ENCODE data around the gene INPP5A.

The INPP5A gene

DNA sequence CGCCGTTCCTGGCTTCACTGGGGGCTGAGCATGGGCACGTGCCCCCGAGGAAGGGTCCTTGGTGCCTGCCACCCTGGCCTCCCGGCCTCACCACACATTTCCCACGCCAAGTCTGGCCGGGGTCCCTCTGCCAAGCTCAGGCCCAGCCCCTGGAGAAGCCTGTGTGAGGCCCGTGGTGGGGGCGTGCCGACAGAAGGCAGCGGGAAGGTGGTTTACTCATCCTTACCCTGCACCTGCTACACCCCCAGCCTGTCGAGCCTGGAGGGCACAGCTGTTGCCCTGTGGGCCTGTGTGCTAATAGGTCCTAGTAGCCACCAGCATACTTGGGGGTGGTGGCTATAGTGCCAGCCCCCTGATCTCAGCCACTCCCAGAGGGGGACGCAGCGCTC, 201.6 kb downstream of the INPP5A start:
- TF ChIP-seq, protein P1, sequence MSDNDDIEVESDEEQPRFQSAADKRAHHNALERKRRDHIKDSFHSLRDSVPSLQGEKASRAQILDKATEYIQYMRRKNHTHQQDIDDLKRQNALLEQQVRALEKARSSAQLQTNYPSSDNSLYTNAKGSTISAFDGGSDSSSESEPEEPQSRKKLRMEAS (IDR thresholded peaks at IDR 0.05) = no peak
- TF ChIP-seq, protein P2, sequence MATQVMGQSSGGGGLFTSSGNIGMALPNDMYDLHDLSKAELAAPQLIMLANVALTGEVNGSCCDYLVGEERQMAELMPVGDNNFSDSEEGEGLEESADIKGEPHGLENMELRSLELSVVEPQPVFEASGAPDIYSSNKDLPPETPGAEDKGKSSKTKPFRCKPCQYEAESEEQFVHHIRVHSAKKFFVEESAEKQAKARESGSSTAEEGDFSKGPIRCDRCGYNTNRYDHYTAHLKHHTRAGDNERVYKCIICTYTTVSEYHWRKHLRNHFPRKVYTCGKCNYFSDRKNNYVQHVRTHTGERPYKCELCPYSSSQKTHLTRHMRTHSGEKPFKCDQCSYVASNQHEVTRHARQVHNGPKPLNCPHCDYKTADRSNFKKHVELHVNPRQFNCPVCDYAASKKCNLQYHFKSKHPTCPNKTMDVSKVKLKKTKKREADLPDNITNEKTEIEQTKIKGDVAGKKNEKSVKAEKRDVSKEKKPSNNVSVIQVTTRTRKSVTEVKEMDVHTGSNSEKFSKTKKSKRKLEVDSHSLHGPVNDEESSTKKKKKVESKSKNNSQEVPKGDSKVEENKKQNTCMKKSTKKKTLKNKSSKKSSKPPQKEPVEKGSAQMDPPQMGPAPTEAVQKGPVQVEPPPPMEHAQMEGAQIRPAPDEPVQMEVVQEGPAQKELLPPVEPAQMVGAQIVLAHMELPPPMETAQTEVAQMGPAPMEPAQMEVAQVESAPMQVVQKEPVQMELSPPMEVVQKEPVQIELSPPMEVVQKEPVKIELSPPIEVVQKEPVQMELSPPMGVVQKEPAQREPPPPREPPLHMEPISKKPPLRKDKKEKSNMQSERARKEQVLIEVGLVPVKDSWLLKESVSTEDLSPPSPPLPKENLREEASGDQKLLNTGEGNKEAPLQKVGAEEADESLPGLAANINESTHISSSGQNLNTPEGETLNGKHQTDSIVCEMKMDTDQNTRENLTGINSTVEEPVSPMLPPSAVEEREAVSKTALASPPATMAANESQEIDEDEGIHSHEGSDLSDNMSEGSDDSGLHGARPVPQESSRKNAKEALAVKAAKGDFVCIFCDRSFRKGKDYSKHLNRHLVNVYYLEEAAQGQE (IDR thresholded peaks at IDR 0.05; ENCODE audit: low read depth) = no peak
- TF ChIP-seq TAF1 (IDR thresholded peaks at IDR 0.05; ENCODE audit: low read depth) (no peak), TCF12 (IDR thresholded peaks at IDR 0.05; ENCODE audit: low read depth) (no peak), YY1 (IDR thresholded peaks at IDR 0.05; ENCODE audit: low read depth) (no peak), ZBTB7A (IDR thresholded peaks at IDR 0.05; ENCODE audit: low read depth) (no peak)

DNA sequence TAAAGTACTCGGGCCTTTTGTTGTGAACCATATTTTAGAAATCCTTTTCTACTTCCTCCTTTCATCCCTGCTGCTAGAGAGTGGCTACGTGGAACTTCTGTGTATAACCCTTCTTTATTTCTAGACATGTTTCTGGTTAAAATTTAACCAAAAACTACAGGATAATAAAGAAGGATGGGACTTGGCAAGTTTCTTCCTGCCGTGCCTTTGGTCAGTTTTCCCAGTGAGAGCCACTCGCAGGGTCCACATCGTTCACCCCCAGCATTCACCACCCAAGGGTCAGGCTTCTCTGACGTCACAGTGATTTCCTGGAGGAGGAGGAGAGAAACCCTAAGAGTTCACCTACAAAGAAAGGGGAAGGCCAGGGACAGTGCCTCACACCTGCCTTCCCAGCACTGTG, 203.0 kb downstream of the INPP5A start:
- TF ChIP-seq EP300 (IDR thresholded peaks at IDR 0.05; ENCODE audit: borderline replicate concordance) (no peak), RAD21 (IDR thresholded peaks at IDR 0.05; ENCODE audit: low read depth) (no peak), FOXM1 (IDR thresholded peaks at IDR 0.05; ENCODE audit: borderline replicate concordance, low read depth) (no peak), TEAD4 (IDR thresholded peaks at IDR 0.05) (no peak), NFIC (IDR thresholded peaks at IDR 0.05) (no peak), CEBPB (IDR thresholded peaks at IDR 0.05) (no peak), ZBTB7A (IDR thresholded peaks at IDR 0.05; ENCODE audit: low read depth) (no peak), EGR1 (IDR thresholded peaks at IDR 0.05) (no peak), CREB1 (IDR thresholded peaks at IDR 0.05; ENCODE audit: low read depth) (no peak), TAF1 (IDR thresholded peaks at IDR 0.05; ENCODE audit: low read depth) (no peak), TCF12 (IDR thresholded peaks at IDR 0.05; ENCODE audit: low read depth) (no peak), YY1 (IDR thresholded peaks at IDR 0.05; ENCODE audit: low read depth) (no peak)
- TF ChIP-seq, protein P1 (IDR thresholded peaks at IDR 0.05) = no peak
- TF ChIP-seq, protein P3, sequence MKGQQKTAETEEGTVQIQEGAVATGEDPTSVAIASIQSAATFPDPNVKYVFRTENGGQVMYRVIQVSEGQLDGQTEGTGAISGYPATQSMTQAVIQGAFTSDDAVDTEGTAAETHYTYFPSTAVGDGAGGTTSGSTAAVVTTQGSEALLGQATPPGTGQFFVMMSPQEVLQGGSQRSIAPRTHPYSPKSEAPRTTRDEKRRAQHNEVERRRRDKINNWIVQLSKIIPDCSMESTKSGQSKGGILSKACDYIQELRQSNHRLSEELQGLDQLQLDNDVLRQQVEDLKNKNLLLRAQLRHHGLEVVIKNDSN (IDR thresholded peaks at IDR 0.05) = no peak
- TF ChIP-seq, protein P2 (IDR thresholded peaks at IDR 0.05; ENCODE audit: low read depth) = no peak

DNA sequence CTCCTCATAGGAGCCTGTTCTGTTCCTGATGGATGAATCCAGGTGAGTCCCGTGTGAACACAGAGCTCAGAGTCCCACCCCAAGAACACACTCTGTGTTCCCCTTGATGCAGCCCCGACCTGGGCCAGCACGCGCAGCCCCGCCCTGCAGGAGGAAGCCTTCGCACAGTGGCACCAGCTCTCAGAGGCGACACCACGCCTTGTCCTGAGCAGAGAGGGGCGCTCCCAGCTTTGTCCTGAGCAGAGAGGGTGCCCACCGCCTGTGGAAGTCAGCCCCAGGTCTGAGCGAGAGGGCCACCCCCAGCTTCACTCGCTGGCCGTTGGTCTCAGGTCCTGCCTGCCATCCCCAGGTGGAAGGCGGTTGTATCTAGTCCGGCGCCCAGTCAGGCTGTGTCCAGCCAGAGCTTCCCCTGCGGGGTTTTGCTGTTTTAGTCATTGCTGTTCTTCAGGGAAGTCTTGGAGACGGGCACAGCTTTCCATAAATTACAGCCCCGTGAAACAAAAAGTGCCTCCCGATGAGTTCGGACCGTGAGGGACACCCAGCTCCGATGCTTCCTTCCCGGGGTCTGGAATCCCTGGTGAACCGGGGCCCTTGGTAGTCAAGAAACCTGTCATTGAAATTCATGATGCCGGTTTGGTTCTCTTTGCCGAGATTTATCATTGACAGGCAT, 204.7 kb downstream of the INPP5A start:
- no peak for TF ChIP-seq FOXM1 (IDR thresholded peaks at IDR 0.05; ENCODE audit: borderline replicate concordance, low read depth)
- TF ChIP-seq TAF1 (IDR thresholded peaks at IDR 0.05; ENCODE audit: low read depth) = no peak
- TF ChIP-seq, protein P1 (IDR thresholded peaks at IDR 0.05) = no peak
- TF ChIP-seq YY1 (IDR thresholded peaks at IDR 0.05; ENCODE audit: low read depth) = no peak
- TF ChIP-seq ZBTB7A (IDR thresholded peaks at IDR 0.05; ENCODE audit: low read depth) = no peak
- no peak for TF ChIP-seq CREB1 (IDR thresholded peaks at IDR 0.05; ENCODE audit: low read depth)

DNA sequence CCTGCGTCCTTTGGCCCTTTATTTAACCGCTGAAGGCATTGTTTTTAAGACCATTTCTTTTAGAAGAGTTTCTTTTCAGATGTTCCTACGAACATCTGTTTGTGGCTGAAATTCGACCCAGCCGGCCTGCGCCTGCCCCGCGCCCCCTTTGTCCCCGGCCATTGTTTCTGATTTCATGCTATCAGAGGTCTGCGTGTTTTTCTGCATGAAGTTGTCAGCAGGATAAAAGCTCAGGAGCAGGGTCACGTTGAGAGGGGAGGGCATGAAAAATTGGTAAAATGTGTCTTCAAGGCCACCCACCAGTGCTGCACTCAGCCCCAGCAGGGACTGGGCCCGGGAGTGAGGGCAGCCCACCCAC, 205.2 kb downstream of the INPP5A start:
- TF ChIP-seq EGR1 (IDR thresholded peaks at IDR 0.05) = no peak
- TF ChIP-seq, protein P3 (IDR thresholded peaks at IDR 0.05) = no peak

DNA sequence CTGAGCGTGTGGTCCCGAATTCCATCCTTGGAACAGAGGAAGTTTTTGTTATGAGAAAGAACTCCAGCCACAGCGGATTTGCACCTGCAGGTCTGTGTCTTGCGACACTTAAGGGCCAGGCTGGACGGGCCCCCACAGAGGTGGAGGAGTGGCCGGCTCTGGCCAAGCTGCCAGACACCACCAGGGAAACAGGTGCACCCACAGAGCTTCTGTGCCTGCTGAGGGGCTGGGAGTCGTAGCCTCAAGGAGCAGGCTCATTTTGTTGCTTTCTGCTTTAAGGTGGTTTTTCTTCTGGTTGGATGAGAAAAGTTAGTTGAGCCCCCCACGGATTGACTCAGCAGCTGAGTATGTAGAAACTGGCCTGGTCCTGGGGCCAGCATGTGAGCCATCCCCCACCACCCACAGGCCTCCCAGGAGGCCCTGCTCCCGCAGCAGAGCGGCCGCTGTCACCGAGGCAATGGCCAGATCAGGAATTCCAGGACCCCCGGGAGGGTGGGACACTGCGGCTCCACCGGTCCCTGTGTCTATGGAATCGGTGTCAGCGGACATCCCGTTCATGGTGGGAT, 206.4 kb downstream of the INPP5A start:
- TF ChIP-seq, protein P1 (IDR thresholded peaks at IDR 0.05) = no peak
- TF ChIP-seq CEBPB (IDR thresholded peaks at IDR 0.05) (no peak), TEAD4 (IDR thresholded peaks at IDR 0.05) (no peak), EP300 (IDR thresholded peaks at IDR 0.05; ENCODE audit: borderline replicate concordance) (no peak), TAF1 (IDR thresholded peaks at IDR 0.05; ENCODE audit: low read depth) (no peak), YY1 (IDR thresholded peaks at IDR 0.05; ENCODE audit: low read depth) (no peak), NFIC (IDR thresholded peaks at IDR 0.05) (no peak), EGR1 (IDR thresholded peaks at IDR 0.05) (no peak)
- TF ChIP-seq, protein P2 (IDR thresholded peaks at IDR 0.05; ENCODE audit: low read depth) = no peak
- TF ChIP-seq, protein P3 (IDR thresholded peaks at IDR 0.05) = no peak
